ENCODE measurements around the gene AP3B2.

GRCh38 chr15:82611348-82611747 lies 98.3 kb downstream of the AP3B2 start:
- TF ChIP-seq EZH2 (IDR thresholded peaks at IDR 0.05; ENCODE audit: low read depth) (no peak), CTCF (conservative IDR thresholded peaks at IDR 0.05) (no peak)

Measured in PC-9 (cell line).